ENCODE results near the gene EAF1.
A peak's percentile ranks its signal among the peaks of the same experiment; 100 is the strongest.

EAF1 gene

GRCh38 chr3:15426579-15427118, 749 bp upstream of the EAF1 start:
- peak overlapping the region; percentile 74 for H3K4me3 ChIP-seq (ENCODE audit: low read depth, low read length)
- peak overlapping the region; percentile 73; the same call in 1 of the 2 replicates for H3K27ac ChIP-seq (ENCODE audit: extremely low read depth, low read depth, low read length)
- peaks cover 29 to 48% of the 10 kb centered on the region in 2 experiments for H3K36me3 ChIP-seq (ENCODE audit: control insufficient read depth in 2 of 2, insufficient read depth in 1 of 2, low read length in 2 of 2)
- POLR2A ChIA-PET: no interaction called here
- H3K9me3 ChIP-seq (ENCODE audit: control insufficient read depth, insufficient read depth, low read depth, low read length): no peaks in the 10 kb centered on the region
- CTCF ChIA-PET: interaction anchor here (1.0 to 1.4 kb wide), 3 partner anchors 19 to 158 kb away, joined by 4 to 5 read pairs (median 4); no protein-coding TSS in a partner anchor
- 0 out of 2 replicates have a peak, but pooled peaks have one; percentile 13 for TF ChIP-seq ATF2 (tag by site-specific recombination; IDR thresholded peaks at IDR 0.05; ENCODE audit: low read depth)
- TF ChIP-seq ZNF549 (tag by site-specific recombination; IDR thresholded peaks at IDR 0.05): no peak
- TF ChIP-seq ZNF2 (tag by site-specific recombination; IDR thresholded peaks at IDR 0.05): no peak
- no peak for TF ChIP-seq PRDM4 (tag by site-specific recombination; IDR thresholded peaks at IDR 0.05)
- TF ChIP-seq HOXC10 (CRISPR knock-in tag; IDR thresholded peaks at IDR 0.05): no peak
- TF ChIP-seq ZNF324 (tag by site-specific recombination; IDR thresholded peaks at IDR 0.05): no peak
- TF ChIP-seq SETDB1 (IDR thresholded peaks at IDR 0.05; ENCODE audit: insufficient read length, low read length): no peak
- 0 out of 2 replicates have a peak, but pooled peaks cover 5% of the 10 kb centered on the region for H3K4me1 ChIP-seq (ENCODE audit: control insufficient read depth, insufficient read depth, low read length)

GRCh38 chr3:15427981-15428380, 583 bp downstream of the EAF1 start:
- CTCF ChIA-PET: interaction anchor here (0.9 kb wide), 1 partner anchor 129 kb away, joined by 3 read pairs; no protein-coding TSS in a partner anchor

More at GRCh38 chr3:15427981-15428380, 583 bp downstream of the EAF1 start:
- Histone ChIP-seq H3K27ac (ENCODE audit: extremely low read depth, low read depth, low read length) (peak overlapping the region; percentile 73; the same call in 1 of the 2 replicates), H3K4me1 (ENCODE audit: control insufficient read depth, insufficient read depth, low read length) (0 out of 2 replicates have a peak, but pooled peaks cover 5% of the 10 kb centered on the region), H3K4me3 (ENCODE audit: low read depth, low read length) (peak overlapping the region; percentile 74), H3K36me3 (ENCODE audit: control insufficient read depth in 2 of 2, insufficient read depth in 1 of 2, low read length in 2 of 2) (peaks cover 26 to 46% of the 10 kb centered on the region in 2 experiments), H3K9me3 (ENCODE audit: control insufficient read depth, insufficient read depth, low read depth, low read length) (no peaks in the 10 kb centered on the region)
- POLR2A ChIA-PET: no interaction called here
- TF ChIP-seq KLF1 (tag by site-specific recombination; IDR thresholded peaks at IDR 0.05) (0 out of 2 replicates have a peak, but pooled peaks have one; percentile 31), ZNF837 (tag by site-specific recombination; IDR thresholded peaks at IDR 0.05) (no peak), ZNF585B (tag by site-specific recombination; IDR thresholded peaks at IDR 0.05) (no peak), ZNF558 (tag by site-specific recombination; IDR thresholded peaks at IDR 0.05) (no peak), IKZF3 (tag by site-specific recombination; IDR thresholded peaks at IDR 0.05) (no peak), ZNF596 (tag by site-specific recombination; IDR thresholded peaks at IDR 0.05) (no peak), KLF8 (tag by site-specific recombination; IDR thresholded peaks at IDR 0.05) (no peak), HOXC10 (CRISPR knock-in tag; IDR thresholded peaks at IDR 0.05) (no peak), BCL6B (tag by site-specific recombination; IDR thresholded peaks at IDR 0.05) (no peak), KLF16 (tag by site-specific recombination; IDR thresholded peaks at IDR 0.05) (no peak), SP2 (tag by site-specific recombination; IDR thresholded peaks at IDR 0.05) (peak; percentile 10), ZIC2 (tag by site-specific recombination; IDR thresholded peaks at IDR 0.05) (no peak), PRDM1 (tag by site-specific recombination; IDR thresholded peaks at IDR 0.05) (no peak), ZNF341 (tag by site-specific recombination; IDR thresholded peaks at IDR 0.05; ENCODE audit: low read depth) (no peak), ZNF629 (tag by site-specific recombination; IDR thresholded peaks at IDR 0.05) (no peak), ZNF394 (tag by site-specific recombination; IDR thresholded peaks at IDR 0.05; ENCODE audit: borderline replicate concordance) (no peak), ZEB2 (tag by site-specific recombination; IDR thresholded peaks at IDR 0.05) (no peak), ZBTB8A (tag by site-specific recombination; IDR thresholded peaks at IDR 0.05) (no peak), KLF9 (tag by site-specific recombination; IDR thresholded peaks at IDR 0.05; ENCODE audit: low read depth) (no peak), SP3 (tag by site-specific recombination; IDR thresholded peaks at IDR 0.05) (peak; percentile 13), ZNF398 (tag by site-specific recombination; IDR thresholded peaks at IDR 0.05) (peak; percentile 91), ZNF416 (tag by site-specific recombination; IDR thresholded peaks at IDR 0.05) (no peak), ZNF792 (tag by site-specific recombination; IDR thresholded peaks at IDR 0.05) (no peak)
